HepG2 (cell line): ENCODE measurements around the gene RBM6. TPM values are rescaled to one million over a fixed set of nuclear protein-coding genes. Genes with fewer than 3 reads are reported as not detected.

Experiments
- ETS1 ChIP-seq: sonication (generic); formaldehyde crosslinking; IDR thresholded peaks from 2 replicates; pipeline ENCODE4 v1.4.0; 2020; ENCODE audit warnings: missing genetic modification reagents
- JUN ChIP-seq: sonication (generic); formaldehyde crosslinking; IDR thresholded peaks from 2 replicates; pipeline ENCODE4 v1.4.0; 2020; ENCODE audit warnings: mild to moderate bottlenecking, missing genetic modification reagents
- PHF21A ChIP-seq: sonication (generic); formaldehyde crosslinking; IDR thresholded peaks from 2 replicates; pipeline ENCODE4 v1.5.0; 2020; ENCODE audit warnings: mild to moderate bottlenecking, missing genetic modification reagents
- PRDM4 ChIP-seq: sonication (generic); formaldehyde crosslinking; IDR thresholded peaks from 2 replicates; pipeline ENCODE4 v1.9.0; 2021; ENCODE audit warnings: missing genetic modification reagents, borderline replicate concordance
- PREB ChIP-seq: sonication (generic); formaldehyde crosslinking; IDR thresholded peaks from 2 replicates; pipeline ENCODE4 v1.4.0; 2020; ENCODE audit warnings: missing genetic modification reagents
- ZBTB39 ChIP-seq: sonication (generic); formaldehyde crosslinking; IDR thresholded peaks from 2 replicates; pipeline ENCODE4 v1.5.0; 2020; ENCODE audit warnings: missing genetic modification reagents
- ZFP91 ChIP-seq: sonication (generic); formaldehyde crosslinking; IDR thresholded peaks from 2 replicates; pipeline ENCODE4 v1.9.0; 2022; ENCODE audit warnings: missing genetic modification reagents, mild to moderate bottlenecking, borderline replicate concordance
- ZNF274 ChIP-seq: sonication (generic); formaldehyde crosslinking; IDR thresholded peaks from 2 replicates; pipeline ENCODE4 v1.5.1; 2020; ENCODE audit warnings: mild to moderate bottlenecking, missing genetic modification reagents
- ZNF337 ChIP-seq: sonication (generic); formaldehyde crosslinking; IDR thresholded peaks from 2 replicates; pipeline ENCODE4 v1.5.1; 2020; ENCODE audit warnings: missing genetic modification reagents, low read depth, mild to moderate bottlenecking, borderline replicate concordance
- ZNF713 ChIP-seq: sonication (generic); formaldehyde crosslinking; IDR thresholded peaks from 2 replicates; pipeline ENCODE4 v1.4.0; 2020; ENCODE audit warnings: mild to moderate bottlenecking, missing genetic modification reagents
- ZNF839 ChIP-seq: sonication (generic); formaldehyde crosslinking; IDR thresholded peaks from 2 replicates; pipeline ENCODE4 v1.4.0; 2020; ENCODE audit warnings: missing genetic modification reagents, mild to moderate bottlenecking, borderline replicate concordance
- ZXDC ChIP-seq: sonication (generic); formaldehyde crosslinking; IDR thresholded peaks from 2 replicates; pipeline ENCODE4 v1.5.0; 2020; ENCODE audit warnings: mild to moderate bottlenecking, missing genetic modification reagents
- polyA plus RNA-seq, 8 experiments: library from polyadenylated mRNA; depleted of rRNA in 3 of 8; stranded (reverse) in 7 of 8; unstranded in 1 of 8; fragments of >200 nt; fragmentation: Illumina TruSeq in 4 of 8; extraction: Trizol in 4 of 8; gene quantifications; 2 replicates each; pipeline versions ENCODE4 v1.2.1 to v1.2.3, GENCODE V29; 2011 to 2016; ENCODE audit warnings: low read depth in 4 of 8, missing spikeins in 1 of 8, mixed read lengths in 1 of 8; ENCODE audit not compliant: insufficient read depth in 1 of 8
- total RNA-seq, 5 experiments: library from RNA; depleted of rRNA; stranded (reverse); fragments of >200 nt; fragmentation: Illumina TruSeq; extraction: Trizol; gene quantifications; 2 replicates each; pipeline ENCODE4 v1.2.3, GENCODE V29; 2016; ENCODE audit warnings: low read depth in 1 of 5

The RBM6 gene
- total and polyA plus RNA-seq, 2 of the 13 experiments (the other 11 are each of a cell fraction or from before 2014, with no cell fraction given): 72.7 to 86.1 TPM

GRCh38 chr3:49939858-49940666, at the start of gene RBM6 (continued):
- TF ChIP-seq PRDM4 (CRISPR knock-in tag): no peak
- TF ChIP-seq ZNF713: no peak
- TF ChIP-seq PHF21A (CRISPR knock-in tag): peak; percentile 75; the same call in 1 of the 2 replicates
- peak; percentile 96 for TF ChIP-seq ZFP91
- no peak; the same call in 1 of the 2 replicates for TF ChIP-seq ETS1 (CRISPR knock-in tag)
- TF ChIP-seq ZBTB39 (CRISPR knock-in tag): peak; percentile 77; the same call in 1 of the 2 replicates
- 0 out of 2 replicates have a peak, but pooled peaks have one; percentile 54 for TF ChIP-seq ZNF274
- no peak for TF ChIP-seq ZNF839
- no peak for TF ChIP-seq JUN (CRISPR knock-in tag)
- 0 out of 2 replicates have a peak, but pooled peaks have one; percentile 59 for TF ChIP-seq ZXDC
- no peak for TF ChIP-seq PREB (CRISPR knock-in tag)
- no peak for TF ChIP-seq ZNF337 (CRISPR knock-in tag)
